ENCODE measurements around the gene WDR26.
A peak's percentile ranks its signal among the peaks of the same experiment; 100 is the strongest.
"Not testable (repeated sequence)": the region's sequence is repeated elsewhere in the genome, so short reads cannot be mapped to it uniquely, and the experiment has no call there.

Gene WDR26

DNA sequence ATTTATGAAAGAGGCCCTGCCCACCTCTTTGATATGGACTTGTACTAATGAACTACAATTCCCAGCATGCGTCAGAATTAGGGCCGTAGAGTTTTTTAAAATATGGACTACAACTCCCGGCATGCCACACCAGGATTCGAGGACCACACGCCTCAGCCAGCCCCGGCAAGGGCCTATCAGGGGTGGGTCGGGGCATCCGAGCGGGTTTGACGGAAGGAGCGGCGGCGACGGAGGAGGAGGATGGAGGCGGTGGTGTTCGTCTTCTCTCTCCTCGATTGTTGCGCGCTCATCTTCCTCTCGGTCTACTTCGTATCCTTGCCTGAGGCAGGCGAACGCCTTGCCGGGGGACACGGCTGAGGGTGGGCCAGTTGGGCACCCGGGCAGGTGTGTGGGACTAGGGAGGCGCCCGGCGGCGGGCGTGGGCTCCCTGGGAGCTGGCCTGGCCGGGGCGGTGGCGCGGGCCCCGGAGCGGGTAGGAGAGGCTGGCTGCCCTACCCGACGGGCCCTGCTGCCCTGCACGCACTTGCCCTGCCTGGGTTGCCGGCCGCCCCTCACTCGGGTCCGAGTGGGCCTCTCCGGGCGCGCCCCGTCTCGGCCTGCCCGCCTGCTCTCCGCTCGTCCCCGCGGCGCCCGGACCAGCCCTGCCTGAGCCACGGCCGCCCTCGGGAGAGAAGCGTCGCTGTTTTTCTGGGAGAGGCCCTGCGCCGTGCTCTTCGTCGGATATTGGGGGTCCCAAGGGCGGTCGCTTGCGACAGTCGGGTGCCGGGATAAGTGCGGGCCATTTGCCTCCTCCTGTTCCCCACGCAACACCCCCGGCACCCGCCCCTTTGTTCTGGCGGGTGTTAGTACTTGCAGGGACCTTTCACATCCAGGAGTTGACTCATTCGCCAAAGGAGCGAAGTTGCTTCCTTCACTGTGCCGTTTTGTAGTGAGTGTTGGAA is 77.6 kb downstream of the WDR26 start, which contains the start of gene CNIH4:
TSS of gene CNIH4 (plus strand) at position 195 of the 941 bp plus-strand sequence. CDS start at position 241, 46 bp downstream.
- TF ChIP-seq ZNF274 (IDR thresholded peaks at IDR 0.05; ENCODE audit: low read depth, low read length), result no peak
- peak within 1 kb of the TSS; percentile 65 for H3K4me3 ChIP-seq (ENCODE audit: low read length)

DNA sequence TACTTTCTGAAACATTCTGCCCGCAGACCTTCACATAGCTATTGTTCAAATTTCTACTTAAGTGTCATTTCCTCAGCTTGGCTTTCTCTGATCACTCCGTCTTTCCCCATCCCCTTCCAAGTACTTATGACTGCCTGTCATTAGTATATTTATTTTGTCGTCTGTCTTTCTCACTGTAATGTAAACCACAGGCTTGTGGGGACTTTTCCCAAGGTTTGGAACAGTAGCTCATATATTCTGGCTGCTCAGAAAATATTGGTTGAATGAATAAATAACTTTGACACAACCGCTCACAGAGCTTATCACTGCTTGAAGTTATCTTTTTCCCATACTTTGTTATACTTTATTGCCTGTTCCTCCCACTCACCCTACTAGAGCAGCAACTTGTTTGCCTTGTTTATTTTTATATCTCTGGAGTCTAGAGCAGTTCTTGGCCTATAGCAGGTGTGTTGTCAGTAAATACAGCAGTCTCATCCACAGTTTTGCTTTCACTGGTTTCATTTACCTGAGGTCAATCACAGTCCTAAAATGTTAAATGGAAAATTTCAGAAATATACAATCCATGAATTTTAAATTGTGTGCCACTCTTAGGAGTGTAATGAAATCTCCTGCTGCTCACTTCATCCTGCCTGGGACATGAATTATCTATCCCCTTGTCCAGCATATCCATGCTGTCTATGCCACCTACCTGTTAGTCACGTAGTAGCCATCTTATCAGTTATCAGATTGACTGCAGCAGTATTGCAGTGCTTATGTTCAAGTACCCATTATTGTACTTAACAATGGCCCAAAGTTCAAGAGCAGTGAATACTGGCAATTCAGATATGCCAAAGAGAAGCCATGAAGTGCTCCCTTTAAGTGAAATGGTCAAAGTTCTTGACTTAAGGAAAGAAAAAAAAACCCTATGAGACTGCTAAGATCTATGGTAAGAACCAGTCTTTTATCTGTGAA is 80.3 kb downstream of the WDR26 start:
- H3K4me3 ChIP-seq (ENCODE audit: low read length), result no peak overlapping the region

DNA sequence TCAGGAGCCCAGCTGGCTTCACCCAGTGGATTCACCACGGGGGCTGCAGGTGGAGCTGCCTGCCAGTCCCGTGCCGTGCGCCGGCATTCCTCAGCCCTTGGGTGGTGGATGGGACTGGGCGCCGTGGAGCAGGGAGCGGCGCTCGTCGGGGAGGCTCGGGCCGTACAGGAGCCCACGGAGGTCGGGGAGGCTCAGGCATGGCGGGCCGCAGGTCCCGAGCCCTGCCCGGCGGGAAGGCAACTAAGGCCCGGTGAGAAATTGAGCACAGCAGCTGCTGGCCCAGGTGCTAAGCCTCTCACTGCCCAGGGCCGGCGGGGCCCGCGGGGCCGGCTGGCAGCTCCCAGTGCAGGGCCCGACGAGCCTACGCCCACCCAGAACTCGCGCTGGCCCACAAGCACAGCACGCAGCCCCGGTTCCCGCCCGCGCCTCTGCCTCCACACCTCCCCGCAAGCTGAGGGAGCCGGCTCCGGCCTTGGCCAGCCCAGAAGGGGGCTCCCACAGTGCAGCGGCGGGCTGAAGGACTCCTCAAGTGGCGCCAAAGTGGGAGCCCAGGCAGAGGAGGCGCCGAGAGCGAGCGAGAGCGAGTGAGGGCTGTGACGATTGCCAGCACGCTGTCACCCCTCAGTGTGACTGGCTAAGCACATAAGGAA is 82.0 kb downstream of the WDR26 start:
- not testable (repeated sequence) for H3K4me3 ChIP-seq (ENCODE audit: low read length)

More for the DNA sequence above, 80.3 kb downstream of the WDR26 start:
- no peak for TF ChIP-seq ZNF274 (IDR thresholded peaks at IDR 0.05; ENCODE audit: low read depth, low read length)

DNA sequence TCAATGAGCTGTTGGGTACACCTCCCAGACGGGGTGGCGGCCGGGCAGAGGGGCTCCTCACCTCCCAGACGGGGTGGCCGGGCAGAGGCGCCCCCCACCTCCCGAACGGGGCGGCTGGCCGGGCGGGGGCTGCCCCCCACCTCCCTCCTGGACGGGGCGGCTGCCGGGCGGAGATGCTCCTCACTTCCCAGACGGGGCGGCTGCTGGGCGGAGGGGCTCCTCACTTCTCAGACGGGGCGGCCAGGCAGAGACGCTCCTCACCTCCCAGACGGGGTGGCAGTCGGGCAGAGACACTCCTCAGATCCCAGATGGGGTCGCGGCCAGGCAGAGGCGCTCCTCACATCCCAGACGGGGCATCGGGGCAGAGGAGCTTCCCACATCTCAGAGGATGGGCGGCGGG is 84.9 kb downstream of the WDR26 start:
- H3K4me3 ChIP-seq (ENCODE audit: low read length), result not testable (repeated sequence)

DNA sequence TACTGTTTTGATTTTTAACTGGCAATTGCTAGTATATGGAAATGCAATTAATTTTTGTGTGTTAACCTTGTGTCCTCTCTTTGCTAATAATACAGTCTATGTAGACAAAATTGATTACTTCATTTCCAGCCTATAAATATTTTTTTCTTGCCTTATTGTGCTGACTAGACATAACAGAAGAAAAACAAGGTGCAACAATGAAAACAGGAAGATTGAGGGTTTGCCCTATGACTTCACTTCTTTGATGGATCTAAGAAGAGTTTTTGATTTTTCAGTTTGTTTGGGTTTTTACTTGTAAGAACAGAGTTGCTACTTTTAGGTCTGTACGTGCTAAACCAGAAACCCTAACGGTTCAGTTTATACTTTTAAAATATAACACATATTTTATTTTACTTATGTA is 86.5 kb downstream of the WDR26 start:
- TF ChIP-seq ZNF274 (IDR thresholded peaks at IDR 0.05; ENCODE audit: low read depth, low read length), result no peak

DNA sequence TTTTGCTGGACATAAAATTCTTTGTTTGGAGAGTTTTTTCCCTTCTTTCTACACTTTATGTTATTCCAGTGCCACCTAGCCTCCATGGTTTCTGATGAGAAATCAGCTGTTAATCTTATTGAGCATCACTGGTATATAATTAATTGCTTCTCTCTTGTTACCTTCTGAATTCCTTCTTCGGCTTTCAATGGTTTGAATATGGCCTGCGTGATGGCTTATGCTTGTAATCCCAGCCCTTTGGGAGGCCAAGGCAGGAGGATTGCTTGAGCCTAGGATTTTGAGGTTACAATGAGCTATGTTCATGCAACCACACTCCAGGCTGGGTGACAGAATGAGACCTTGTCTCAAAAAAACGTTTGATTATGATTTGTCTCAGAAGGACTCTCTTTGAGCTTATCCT is 90.9 kb downstream of the WDR26 start:
- no peak for TF ChIP-seq ZNF274 (IDR thresholded peaks at IDR 0.05; ENCODE audit: low read depth, low read length)
- H3K4me3 ChIP-seq (ENCODE audit: low read length), result no peak overlapping the region

More for the DNA sequence above, 86.5 kb downstream of the WDR26 start:
- H3K4me3 ChIP-seq (ENCODE audit: low read length), result no peak overlapping the region

DNA sequence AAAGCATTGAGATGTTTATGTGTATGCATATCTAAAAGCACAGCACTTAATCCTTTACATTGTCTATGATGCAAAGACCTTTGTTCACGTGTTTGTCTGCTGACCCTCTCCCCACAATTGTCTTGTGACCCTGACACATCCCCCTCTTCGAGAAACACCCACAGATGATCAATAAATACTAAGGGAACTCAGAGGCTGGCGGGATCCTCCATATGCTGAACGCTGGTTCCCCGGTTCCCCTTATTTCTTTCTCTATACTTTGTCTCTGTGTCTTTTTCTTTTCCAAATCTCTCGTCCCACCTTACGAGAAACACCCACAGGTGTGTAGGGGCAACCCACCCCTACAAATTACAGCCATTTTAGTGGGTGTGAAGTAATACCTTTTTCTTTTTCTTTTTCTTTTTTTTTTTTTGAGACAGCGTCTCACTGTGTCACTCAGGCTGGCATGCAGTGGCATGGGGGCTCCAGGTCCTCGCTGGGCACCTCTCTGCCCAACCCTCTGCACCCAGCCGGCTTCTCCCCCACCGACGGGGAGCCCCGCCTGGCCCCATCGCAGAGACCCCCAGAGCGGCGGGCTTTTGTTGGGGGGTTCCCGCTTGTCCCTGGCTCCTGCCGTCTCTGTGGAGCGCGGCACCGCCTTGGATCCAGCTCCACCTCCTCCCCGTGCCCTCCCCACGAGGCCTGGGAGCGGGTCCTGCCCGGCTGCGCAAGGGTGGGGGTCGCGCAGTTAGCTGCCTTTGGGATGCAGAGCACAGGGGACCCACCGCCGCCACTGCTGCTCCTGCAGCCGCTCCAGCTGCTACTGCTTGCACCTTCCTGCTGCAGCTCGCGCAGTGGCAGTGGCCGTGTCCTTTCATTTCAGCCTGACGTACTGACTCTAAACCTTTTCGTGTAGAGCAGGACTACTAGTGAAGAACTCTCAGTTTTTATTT is 93.9 kb downstream of the WDR26 start:
- peak overlapping the region; percentile 65; the same call in 1 of the 2 replicates for H3K4me3 ChIP-seq (ENCODE audit: low read length)

DNA sequence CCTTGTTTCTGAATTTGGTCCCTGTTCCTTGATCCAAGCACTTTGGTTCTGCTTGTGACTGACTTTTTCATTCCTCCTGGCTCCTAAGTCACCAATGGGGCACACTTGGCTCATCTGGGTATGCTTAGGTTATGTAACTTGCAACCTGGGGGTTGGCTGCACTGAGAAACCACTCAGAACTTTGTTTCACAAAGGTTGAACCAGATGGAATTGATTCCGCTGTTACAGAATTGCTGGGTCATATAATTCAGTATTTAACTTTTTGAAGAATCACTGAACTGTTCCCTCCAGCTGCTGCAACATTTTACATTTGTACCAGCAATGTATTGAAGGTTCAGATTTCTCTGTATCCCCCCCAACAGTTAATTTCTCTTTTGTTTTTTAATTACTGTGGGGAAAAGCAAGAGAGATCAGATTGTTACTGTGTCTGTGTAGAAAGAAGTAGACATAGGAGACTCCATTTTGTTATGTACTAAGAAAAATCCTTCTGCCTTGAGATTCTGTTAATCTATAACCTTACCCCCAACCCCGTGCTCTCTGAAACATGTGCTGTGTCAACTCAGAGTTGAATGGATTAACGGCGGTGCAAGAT is 95.1 kb downstream of the WDR26 start:
- H3K4me3 ChIP-seq (ENCODE audit: low read length), result no peak overlapping the region
- TF ChIP-seq ZNF274 (IDR thresholded peaks at IDR 0.05; ENCODE audit: low read depth, low read length), result no peak

DNA sequence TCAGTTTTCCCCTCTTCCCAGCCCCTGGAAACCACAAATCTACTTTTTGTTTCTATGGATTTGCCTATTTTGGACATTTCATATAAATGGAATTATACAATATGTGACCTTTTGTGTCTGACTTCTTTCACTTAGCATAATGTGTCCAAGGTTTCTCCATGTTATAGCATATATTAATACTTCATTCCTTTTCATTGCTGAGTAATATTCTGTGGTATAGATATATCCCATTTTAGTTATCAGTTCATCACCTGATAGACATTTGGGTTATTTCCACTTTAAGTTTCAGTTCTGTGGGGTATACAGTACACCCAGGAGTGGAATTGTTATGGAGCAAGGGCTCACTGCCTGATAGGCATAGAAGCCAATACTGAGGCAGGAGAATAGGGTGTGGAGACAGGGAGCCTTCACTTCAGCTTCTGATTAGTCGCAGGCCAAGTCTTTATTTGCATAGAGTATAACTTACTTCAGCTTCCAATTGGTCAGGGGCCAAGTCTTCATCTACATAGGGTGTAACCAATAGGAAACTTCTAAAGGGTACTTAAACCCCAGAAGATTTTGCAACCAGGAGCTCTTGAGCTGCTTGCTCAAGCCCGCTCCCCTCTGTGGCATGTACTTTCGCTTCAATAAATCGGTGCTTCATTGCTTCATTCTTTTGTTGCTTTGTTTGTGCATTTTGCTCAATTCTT is 96.3 kb downstream of the WDR26 start:
- TF ChIP-seq ZNF274 (IDR thresholded peaks at IDR 0.05; ENCODE audit: low read depth, low read length), result no peak
- H3K4me3 ChIP-seq (ENCODE audit: low read length), result no peak overlapping the region

All from GM08714 (cell line).